ENCODE measurements around the gene HIC2. TPM values are rescaled to one million over a fixed set of nuclear protein-coding genes. Genes with fewer than 3 reads are reported as not detected.
"Not testable (repeated sequence)": the region's sequence is repeated elsewhere in the genome, so short reads cannot be mapped to it uniquely, and the experiment has no call there.

Gene HIC2
- 4.5 and 4.8 TPM in 2 replicates for total RNA-seq

GRCh38 chr22:21417227-21417746 is at the start of gene HIC2:
Gene HIC2, plus strand, starts transcription at chr22:21417371. Its CDS starts 25,461 bp downstream, at chr22:21442832.
- intact Hi-C loops (cut with micrococcal nuclease) = not testable (repeated sequence)

GRCh38 chr22:21368603-21369310 is 48.4 kb upstream of the HIC2 start:
- intact Hi-C loops (cut with micrococcal nuclease) = not testable (repeated sequence)

- intact Hi-C loops (cut with micrococcal nuclease) = not testable (repeated sequence)
Observed at GRCh38 chr22:21375880-21376279, 41.3 kb upstream of the HIC2 start.

- intact Hi-C loops (cut with micrococcal nuclease) = not testable (repeated sequence)
Observed at GRCh38 chr22:21383701-21384467, 33.3 kb upstream of the HIC2 start, which contains the start of gene RIMBP3B. Gene RIMBP3B, plus strand, starts transcription at chr22:21383751. Its CDS starts 108 bp downstream, at chr22:21383859.

GRCh38 chr22:21384468-21385357 is 32.5 kb upstream of the HIC2 start:
- intact Hi-C loops (cut with micrococcal nuclease) = not testable (repeated sequence)

- intact Hi-C loops (cut with micrococcal nuclease) = not testable (repeated sequence)
Observed at GRCh38 chr22:21389480-21389879, 27.7 kb upstream of the HIC2 start.

- intact Hi-C loops (cut with micrococcal nuclease) = not testable (repeated sequence)
Observed at GRCh38 chr22:21390013-21390412, 27.2 kb upstream of the HIC2 start.

GRCh38 chr22:21394613-21395012 is 22.6 kb upstream of the HIC2 start:
- intact Hi-C loops (cut with micrococcal nuclease) = not testable (repeated sequence)

- intact Hi-C loops (cut with micrococcal nuclease) = not testable (repeated sequence)
Observed at GRCh38 chr22:21401197-21401969, 15.8 kb upstream of the HIC2 start.

- intact Hi-C loops (cut with micrococcal nuclease) = not testable (repeated sequence)
Observed at GRCh38 chr22:21402763-21403314, 14.3 kb upstream of the HIC2 start.

GRCh38 chr22:21407139-21407538 is 10.0 kb upstream of the HIC2 start:
- intact Hi-C loops (cut with micrococcal nuclease) = not testable (repeated sequence)

- intact Hi-C loops (cut with micrococcal nuclease) = not testable (repeated sequence)
Observed at GRCh38 chr22:21407792-21408191, 9.4 kb upstream of the HIC2 start.

GRCh38 chr22:21416375-21416774 is 796 bp upstream of the HIC2 start:
- intact Hi-C loops (cut with micrococcal nuclease) = not testable (repeated sequence)

GRCh38 chr22:21417853-21418252 is 682 bp downstream of the HIC2 start:
- intact Hi-C loops (cut with micrococcal nuclease) = not testable (repeated sequence)

- intact Hi-C loops (cut with micrococcal nuclease) = not testable (repeated sequence)
Observed at GRCh38 chr22:21418974-21419638, 1.9 kb downstream of the HIC2 start.

GRCh38 chr22:21420180-21420763 is 3.1 kb downstream of the HIC2 start:
- intact Hi-C loops (cut with micrococcal nuclease) = not testable (repeated sequence)

- intact Hi-C loops (cut with micrococcal nuclease) = not testable (repeated sequence)
Observed at GRCh38 chr22:21424084-21424709, 7.0 kb downstream of the HIC2 start.

- intact Hi-C loops (cut with micrococcal nuclease) = not testable (repeated sequence)
Observed at GRCh38 chr22:21434378-21435233, 17.4 kb downstream of the HIC2 start.
